PFSK-1 (cell line): ENCODE data around the gene CHIT1.

Experiments used
- FOXP2 ChIP-seq: optimal IDR thresholded peaks from 2 replicates; pipeline ENCODE3; 2011; ENCODE audit warnings: borderline replicate concordance, control low read depth, inconsistent platforms; ENCODE audit not compliant: insufficient read depth; ENCODE audit errors: extremely low read length, extremely low read depth
- POLR2AphosphoS5 ChIP-seq: IDR thresholded peaks from 2 replicates; pipeline ENCODE4 v1.6.1; 2012; ENCODE audit warnings: low read depth, mild to moderate bottlenecking, control low read depth, low read length, moderate library complexity
- REST ChIP-seq, 2 experiments: IDR thresholded peaks; 2 replicates each; pipeline versions ENCODE4 v1.6.1 to v1.8.0; 2011 to 2012; ENCODE audit warnings: low read depth in 2 of 2, low read length in 2 of 2, control low read depth in 1 of 2, inconsistent platforms in 1 of 2, mild to moderate bottlenecking in 1 of 2, moderate library complexity in 1 of 2; ENCODE audit not compliant: insufficient read depth in 1 of 2
- SIN3A ChIP-seq: IDR thresholded peaks from 2 replicates; pipeline ENCODE4 v1.6.1; 2012; ENCODE audit warnings: mild to moderate bottlenecking, low read length, moderate library complexity, borderline replicate concordance; ENCODE audit not compliant: insufficient read depth
- TAF1 ChIP-seq: IDR thresholded peaks from 2 replicates; pipeline ENCODE4 v1.6.1; 2012; ENCODE audit warnings: low read length, control low read depth, borderline replicate concordance; ENCODE audit not compliant: insufficient read depth

CHIT1 gene

GRCh38 chr1:203275656-203276272, 46.3 kb upstream of the CHIT1 start:
- TF ChIP-seq REST (IDR thresholded peaks at IDR 0.05; ENCODE audit: insufficient read depth in 1 of 2, low read depth in 2 of 2, low read length in 2 of 2) (no peak), SIN3A (no peak), FOXP2 (no peak), POLR2AphosphoS5 (no peak), TAF1 (no peak)

- TF ChIP-seq TAF1 (no peak), FOXP2 (no peak), SIN3A (no peak), REST (IDR thresholded peaks at IDR 0.05; ENCODE audit: insufficient read depth in 1 of 2, low read depth in 2 of 2, low read length in 2 of 2) (no peak), POLR2AphosphoS5 (no peak)
Observed at GRCh38 chr1:203274603-203275381, 45.3 kb upstream of the CHIT1 start.

- TF ChIP-seq POLR2AphosphoS5 (no peak), REST (IDR thresholded peaks at IDR 0.05; ENCODE audit: insufficient read depth in 1 of 2, low read depth in 2 of 2, low read length in 2 of 2) (no peak)
Observed at GRCh38 chr1:203273869-203274602, 44.6 kb upstream of the CHIT1 start.

- TF ChIP-seq POLR2AphosphoS5 (no peak), REST (IDR thresholded peaks at IDR 0.05; ENCODE audit: insufficient read depth in 1 of 2, low read depth in 2 of 2, low read length in 2 of 2) (no peak), SIN3A (no peak), TAF1 (no peak), FOXP2 (no peak)
Observed at GRCh38 chr1:203273206-203273868, 43.9 kb upstream of the CHIT1 start.
